NCI-H446 (cell line): Measurements from ENCODE around the gene CDC37L1.
"Not testable (repeated sequence)": the region's sequence is repeated elsewhere in the genome, so short reads cannot be mapped to it uniquely, and the experiment has no call there.

Experiments
- DNase-seq, 2 experiments: peaks; one replicate each; lab custom pipeline; 2025; lab: John Stamatoyannopoulos, UW

CDC37L1 gene

GRCh38 chr9:4679268-4680172 is at the start of gene CDC37L1:
Gene CDC37L1, plus strand, starts transcription at chr9:4679569. Its CDS starts 199 bp downstream, at chr9:4679768.
- DNase-seq, result peak; percentile 95 to 99

- DNase-seq, result no peak
Observed at GRCh38 chr9:4630836-4631235, 48.5 kb upstream of the CDC37L1 start.

DNA sequence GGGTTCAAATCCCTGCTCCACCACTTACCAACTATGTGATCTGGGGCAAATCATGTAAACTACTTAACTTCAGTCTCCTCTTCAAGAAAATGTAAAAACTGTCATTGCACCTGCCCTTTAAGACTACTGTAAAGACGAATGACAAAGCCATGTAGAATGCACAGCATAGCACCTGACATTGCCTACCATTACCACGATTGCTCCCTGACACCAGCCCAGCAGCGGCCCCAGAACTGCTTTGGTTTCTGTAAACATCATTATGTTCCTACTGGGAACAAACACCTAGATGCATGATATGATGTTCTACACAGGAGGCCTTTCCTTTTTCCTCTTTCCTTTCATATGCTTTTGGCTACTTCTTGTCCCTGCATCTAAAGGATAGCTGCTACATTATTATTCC is 40.4 kb upstream of the CDC37L1 start:
- DNase-seq, result no peak

GRCh38 chr9:4639420-4639819 is 39.9 kb upstream of the CDC37L1 start:
- DNase-seq, result no peak

- DNase-seq, result no peak
Observed at GRCh38 chr9:4640027-4640426, 39.3 kb upstream of the CDC37L1 start.

GRCh38 chr9:4642351-4642750 is 37.0 kb upstream of the CDC37L1 start:
- DNase-seq, result no peak

DNA sequence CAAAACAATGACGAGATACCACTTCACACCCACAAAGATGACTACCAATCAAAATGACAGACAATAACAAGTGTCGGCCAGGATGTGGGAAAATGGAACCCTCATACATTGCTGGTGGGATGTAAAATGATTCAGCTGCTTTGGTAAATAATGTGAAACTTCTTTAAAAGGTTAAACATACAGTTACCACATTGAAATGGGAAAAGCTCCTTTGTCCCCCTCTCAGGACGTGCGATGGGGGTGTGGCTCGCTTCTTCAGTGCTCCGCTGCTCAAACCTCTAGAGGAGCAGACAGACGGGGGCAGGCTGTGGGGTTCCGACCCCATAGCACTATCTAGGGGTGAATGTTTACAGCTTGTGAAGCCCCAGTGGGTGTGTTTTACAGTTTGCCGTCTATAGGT is 25.3 kb upstream of the CDC37L1 start:
- no peak for DNase-seq

DNA sequence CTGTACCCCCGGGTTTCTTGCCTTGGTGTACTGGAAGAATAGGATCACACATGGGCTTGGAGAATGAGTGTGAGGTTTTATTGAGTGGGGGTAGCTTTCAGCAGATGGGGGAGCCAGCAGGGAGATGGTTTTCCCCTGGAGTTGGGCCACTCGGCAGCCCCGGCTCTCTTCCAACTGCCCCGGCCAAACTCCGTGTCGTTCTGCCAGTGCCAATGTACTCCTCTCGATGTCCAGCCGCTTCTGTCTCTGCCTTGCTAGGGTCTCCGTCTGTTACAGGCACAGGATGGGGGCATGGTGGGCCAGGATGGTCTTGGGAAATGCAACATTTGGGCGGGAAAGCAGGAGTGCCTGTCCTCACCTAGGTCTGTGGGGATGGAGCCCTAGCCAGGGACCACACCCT is 24.8 kb upstream of the CDC37L1 start:
- DNase-seq, result no peak

- DNase-seq, result not testable (repeated sequence)
Observed at GRCh38 chr9:4656196-4656595, 23.2 kb upstream of the CDC37L1 start.

DNA sequence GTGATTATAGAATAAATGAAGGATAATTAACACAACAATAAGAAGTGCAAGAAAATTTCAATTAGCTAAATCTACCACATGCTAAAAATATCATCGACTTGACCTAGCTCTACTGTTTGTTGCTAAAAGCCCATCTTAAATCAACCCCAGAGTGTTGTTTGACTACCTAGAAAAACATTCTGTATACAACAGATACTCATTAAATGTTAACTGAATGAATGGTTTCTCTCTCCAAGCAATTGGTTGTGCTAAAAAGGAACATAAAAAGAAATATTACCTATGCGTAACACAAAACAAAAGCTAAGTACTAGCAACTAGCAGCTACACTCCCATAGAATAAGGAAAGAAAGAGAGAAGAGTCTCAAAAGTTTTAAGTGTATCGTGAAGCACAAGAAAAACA is 22.7 kb upstream of the CDC37L1 start:
- DNase-seq, result no peak

- DNase-seq, result no peak
Observed at GRCh38 chr9:4657426-4658159, 21.8 kb upstream of the CDC37L1 start.

DNA sequence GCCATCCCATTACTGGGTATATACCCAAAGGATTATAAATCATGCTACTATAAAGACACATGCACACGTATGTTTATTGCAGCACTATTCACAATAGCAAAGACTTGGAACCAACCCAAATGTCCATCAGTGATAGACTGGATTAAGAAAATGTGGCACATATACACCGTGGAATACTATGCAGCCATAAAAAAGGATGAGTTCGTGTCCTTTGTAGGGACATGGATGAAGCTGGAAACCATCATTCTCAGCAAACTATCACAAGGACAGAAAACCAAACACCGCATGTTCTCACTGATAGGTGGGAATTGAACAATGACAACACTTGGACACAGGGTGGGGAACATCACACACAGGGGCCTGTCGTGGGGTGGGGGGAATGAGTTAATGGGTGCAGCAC is 18.7 kb upstream of the CDC37L1 start:
- not testable (repeated sequence) for DNase-seq

GRCh38 chr9:4661165-4661564 is 18.2 kb upstream of the CDC37L1 start:
- DNase-seq, result no peak

DNA sequence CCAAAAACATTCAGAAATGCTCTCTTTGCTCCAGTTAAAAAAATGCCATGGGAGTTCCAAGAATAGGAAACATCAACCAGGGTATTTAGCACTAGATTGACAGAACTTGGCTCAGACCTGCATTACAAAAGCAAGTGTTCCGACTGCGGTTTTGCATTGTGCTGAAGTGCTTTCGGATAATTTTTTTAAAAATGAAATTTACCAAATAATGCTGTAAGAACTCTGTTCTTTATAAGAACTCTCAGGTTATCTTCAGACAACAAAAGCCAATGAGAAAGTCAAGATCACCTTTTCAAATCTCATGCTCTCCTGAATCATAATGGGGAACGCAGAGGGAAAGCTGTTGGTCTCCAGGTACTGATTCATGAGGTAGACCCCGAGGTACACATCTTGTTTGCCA is 17.8 kb upstream of the CDC37L1 start:
- DNase-seq, result no peak

DNA sequence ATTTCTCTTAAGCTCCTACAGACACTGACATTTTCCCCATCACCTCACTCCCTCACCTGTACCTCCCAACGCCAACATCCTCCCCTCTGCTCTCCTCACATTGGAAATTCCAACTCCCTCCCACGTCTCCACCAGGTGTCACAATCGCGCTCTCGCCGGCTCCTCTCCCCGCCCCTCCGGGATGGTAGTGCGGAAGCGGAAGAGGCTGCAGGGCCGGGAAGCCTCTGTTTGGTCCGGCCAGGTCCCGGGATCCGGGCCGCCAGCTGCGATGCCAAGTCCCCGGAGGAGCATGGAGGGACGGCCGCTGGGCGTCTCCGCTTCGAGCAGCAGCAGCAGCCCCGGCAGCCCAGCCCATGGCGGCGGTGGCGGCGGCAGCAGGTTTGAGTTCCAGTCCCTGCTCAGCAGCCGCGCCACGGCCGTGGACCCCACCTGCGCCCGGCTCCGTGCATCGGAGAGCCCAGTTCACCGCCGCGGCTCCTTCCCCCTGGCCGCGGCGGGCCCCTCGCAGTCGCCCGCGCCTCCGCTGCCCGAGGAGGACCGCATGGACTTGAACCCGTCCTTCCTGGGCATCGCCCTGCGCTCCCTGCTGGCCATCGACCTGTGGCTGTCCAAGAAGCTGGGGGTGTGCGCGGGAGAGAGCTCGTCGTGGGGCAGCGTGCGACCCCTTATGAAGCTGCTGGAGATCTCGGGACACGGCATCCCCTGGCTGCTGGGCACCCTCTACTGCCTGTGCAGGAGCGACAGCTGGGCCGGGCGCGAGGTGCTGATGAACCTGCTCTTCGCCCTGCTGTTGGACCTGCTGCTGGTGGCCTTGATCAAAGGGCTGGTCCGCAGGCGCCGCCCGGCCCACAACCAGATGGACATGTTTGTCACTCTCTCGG is 17.0 kb upstream of the CDC37L1 start, which contains the start of gene PLPP6:
TSS of gene PLPP6 (plus strand) at position 187 of the 881 bp plus-strand sequence. CDS start at position 269, 82 bp downstream.
- DNase-seq, result peak; percentile 63 to 85

DNA sequence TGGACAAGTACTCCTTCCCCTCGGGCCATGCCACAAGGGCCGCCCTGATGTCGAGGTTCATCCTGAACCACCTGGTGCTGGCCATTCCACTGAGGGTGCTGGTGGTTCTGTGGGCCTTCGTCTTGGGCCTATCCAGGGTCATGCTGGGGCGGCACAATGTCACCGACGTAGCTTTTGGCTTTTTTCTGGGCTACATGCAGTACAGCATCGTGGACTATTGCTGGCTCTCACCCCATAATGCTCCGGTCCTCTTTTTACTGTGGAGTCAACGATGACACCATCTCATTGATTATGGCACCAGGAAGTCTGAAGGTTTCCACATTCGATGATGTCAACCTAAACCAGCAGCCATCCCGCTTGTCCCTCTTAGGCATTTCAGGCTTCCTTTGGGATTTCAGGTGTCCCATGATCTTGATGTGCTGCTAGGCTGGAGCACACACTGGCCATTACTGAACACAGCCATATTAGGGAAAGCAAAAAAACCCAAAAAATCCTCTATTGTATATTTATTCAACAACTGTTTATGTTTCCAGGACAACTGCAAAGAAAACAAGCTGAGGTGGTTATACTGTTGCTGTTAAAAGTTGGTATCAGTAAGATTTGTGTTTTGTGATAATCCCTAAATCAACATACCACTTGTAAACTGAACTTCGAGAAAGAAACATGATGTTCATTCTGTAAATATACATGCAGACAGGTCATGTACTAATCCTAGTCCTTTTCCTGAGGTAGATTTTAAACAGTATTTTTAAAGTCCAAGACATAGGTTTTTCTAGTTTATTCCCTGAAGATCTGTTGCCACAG is 16.2 kb upstream of the CDC37L1 start:
- DNase-seq, result no peak

GRCh38 chr9:4663956-4664355 is 15.4 kb upstream of the CDC37L1 start:
- DNase-seq, result no peak

GRCh38 chr9:4665357-4665756 is 14.0 kb upstream of the CDC37L1 start:
- DNase-seq, result peak in 1 of 2 experiments; percentile 36

DNA sequence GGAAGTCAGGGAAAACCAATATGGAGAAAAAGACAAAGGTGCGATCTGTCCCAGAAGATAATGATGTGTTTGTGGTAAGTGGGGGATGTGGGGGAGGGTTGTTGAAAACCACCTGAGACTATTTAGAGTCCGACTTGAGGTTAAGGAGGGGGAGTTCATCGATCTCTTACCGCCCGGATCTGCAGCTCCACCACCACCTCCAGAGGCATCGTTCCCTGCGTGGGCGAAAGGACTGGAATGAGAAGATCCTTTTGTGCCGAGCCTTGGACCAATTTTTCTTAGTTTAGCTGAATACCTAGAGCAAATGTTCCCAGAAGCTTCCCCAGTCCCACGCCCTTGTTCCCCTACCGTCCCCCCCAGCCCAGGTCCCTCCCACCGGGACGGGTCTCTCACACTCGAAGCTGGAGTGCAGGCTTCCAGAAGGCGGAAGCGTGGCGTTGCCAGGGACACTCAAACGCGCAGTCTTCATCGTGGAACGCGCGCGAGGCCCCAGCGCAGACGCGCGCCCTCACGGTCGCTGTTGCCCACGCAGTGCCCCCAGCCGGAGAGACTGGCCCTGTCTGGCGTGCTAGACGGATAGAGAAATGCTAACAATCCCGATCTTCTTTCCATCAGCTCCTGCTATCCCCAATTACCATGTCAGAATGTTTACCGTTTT is 13.2 kb upstream of the CDC37L1 start, which contains the start of gene SPATA6L:
TSS of gene SPATA6L (minus strand) at position 439 of the 658 bp plus-strand sequence. CDS start at position 209, 230 bp downstream.
- DNase-seq, result peak; percentile 30 to 79

GRCh38 chr9:4667681-4668080 is 11.7 kb upstream of the CDC37L1 start:
- no peak for DNase-seq
